Activated T-cell treated with anti-CD3 and anti-CD28 coated beads, Interleukin-2, amount 50 U/mL, for 1 hour (primary cell): ENCODE data around the gene GRAP.
"Not testable (repeated sequence)": the region's sequence is repeated elsewhere in the genome, so short reads cannot be mapped to it uniquely, and the experiment has no call there.

Experiments
- DNase-seq: peaks from one replicate; pipeline ENCODE4 v3.0.0-alpha.2; 2020

Gene GRAP

DNA sequence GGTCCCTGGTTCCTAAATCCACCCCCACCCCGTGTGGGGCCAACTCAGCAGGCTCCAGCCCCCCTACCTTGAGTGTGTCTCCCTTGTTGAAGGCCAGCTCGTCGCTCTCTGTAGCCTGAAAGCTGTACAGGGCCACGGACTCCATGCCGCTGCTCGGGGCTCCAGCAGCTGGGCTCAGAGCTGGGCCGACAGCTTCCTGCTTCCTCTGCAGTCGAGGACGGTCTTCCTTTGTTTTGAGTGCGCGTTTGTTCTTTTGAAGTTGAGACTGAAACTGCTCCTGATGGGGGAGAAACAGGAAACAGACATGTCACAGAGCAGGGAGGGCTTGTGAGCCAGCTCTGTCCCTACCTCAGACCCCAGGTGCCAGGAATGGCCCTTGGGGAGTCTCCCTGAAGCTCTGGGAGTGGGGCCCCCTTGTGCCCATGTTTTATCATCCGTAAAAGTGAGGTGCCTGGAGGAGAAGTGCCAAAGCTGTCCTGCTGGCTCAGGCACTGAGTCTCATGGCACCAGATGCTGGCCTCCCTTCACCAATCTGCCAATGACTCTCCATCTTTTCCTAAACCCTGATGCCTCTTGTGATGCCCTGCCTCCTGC is at the start of gene GRAP:
Gene GRAP (minus strand): TSS at position 176 of the 594 bp plus-strand sequence. CDS start 31 bp downstream, at position 145.
- DNase-seq = not testable (repeated sequence)

DNA sequence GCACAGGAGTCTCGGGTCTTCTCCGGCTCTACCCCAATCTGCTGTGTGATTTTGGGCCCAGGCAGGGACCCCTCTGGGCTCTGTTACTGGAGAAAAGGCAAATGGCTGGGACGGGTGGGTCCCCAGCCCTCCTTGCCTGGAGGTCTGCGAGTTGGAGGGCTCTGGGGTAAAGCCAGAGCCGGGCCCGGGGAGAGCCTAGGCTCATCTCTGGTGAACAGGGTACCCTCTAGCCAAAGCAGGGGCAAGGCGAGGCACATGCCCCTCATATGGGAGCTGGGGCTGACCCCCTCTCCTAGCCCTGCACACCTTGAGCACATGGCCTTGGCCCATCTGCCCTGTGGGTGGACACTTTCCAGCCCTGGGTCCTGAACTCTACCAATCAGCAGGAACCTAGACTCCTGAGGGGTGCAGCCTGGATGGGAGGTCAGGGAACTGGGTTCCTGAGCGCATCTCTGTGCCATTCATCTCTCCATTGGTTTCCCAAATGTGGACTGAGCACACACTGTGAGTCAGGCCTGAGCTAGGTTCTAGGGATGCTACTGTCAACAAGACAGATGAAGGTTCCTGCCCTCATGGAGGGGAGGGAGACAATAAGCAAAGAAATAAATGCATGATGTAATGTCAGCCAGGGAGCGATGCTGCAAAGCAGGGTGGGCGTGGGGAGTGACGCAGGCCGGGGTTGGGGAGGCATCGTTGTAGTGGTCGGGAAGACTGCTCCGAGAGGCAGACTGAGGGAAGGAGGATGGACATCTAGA is 47.1 kb upstream of the GRAP start:
- not testable (repeated sequence) for DNase-seq

DNA sequence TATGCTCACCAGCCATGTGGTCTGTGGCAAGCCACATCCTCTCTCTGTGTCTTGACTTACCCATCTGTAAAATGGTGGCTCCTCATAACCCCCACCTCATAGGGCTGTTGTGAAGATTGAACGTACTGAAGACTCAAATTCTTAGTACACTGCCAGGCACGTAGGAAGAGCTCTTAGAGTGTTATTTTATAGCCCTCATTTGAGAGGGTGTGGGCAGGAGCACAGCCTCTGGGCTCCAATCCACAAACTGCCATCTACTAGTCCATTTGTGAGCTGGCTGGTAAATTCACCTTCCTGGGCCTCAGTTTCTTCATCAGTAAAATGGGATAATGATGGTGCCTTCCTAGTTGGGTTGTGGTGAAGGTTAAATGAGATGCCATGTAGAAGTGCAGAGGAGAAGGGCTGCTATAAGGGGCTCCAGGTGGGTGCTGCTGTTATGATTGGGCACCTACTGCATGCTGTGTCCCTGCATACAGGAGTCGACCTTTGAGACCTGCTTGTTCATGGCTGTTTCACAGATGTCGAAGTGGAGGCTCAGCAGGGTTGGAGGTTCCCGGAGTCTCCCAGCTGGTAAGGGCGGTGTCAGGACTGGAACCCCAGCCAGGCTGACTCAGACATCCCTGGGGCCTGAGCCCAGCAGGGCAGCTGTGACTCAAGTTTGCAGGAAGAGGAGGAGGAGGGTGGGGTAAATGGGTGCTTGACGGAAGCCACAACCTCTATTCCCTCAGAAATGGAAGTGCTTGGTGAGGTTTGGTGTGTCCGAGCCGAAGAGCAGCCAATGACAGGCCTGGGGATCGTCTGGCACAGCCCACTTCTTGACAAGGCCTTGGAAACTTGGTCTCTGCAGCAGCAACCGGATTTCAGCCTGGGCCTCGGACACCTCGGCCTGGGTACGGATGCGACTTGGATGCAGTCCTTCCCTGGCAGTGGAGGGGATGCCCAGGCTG is 46.3 kb upstream of the GRAP start:
- DNase-seq = not testable (repeated sequence)

DNA sequence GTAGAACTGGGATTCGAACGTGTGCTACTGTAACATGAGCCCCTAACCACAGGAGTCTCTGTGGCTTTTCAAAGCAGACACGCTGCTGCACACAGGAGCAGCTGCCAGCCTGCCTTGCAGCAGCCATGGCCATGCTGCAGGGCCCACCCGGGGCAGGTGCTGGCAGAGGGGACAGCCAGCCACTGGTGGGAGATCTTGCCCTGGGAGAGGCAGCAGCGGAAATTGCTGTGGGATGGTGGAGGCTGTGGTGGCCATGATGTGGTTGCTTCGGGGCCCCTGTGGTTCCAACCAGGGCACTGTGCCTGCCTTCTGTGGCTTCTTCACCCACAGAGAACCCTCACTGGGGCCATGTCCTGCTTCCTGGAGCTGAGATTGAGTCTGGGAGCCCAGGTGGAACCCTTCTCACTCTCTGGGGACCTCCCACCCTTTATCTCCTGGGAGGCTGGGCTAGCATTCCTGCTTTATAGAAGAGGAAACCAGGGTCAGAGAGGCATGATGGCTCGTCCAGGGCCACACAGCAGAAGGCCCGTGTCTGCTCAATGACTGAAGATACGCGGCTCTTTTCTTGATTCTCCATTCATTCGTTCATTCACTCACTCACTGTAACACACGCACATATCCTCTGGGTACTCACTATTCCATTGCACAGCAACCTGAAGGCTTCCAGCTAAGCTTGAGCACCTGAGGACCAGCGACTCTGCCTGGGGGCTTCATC is 43.5 kb upstream of the GRAP start:
- not testable (repeated sequence) for DNase-seq

DNA sequence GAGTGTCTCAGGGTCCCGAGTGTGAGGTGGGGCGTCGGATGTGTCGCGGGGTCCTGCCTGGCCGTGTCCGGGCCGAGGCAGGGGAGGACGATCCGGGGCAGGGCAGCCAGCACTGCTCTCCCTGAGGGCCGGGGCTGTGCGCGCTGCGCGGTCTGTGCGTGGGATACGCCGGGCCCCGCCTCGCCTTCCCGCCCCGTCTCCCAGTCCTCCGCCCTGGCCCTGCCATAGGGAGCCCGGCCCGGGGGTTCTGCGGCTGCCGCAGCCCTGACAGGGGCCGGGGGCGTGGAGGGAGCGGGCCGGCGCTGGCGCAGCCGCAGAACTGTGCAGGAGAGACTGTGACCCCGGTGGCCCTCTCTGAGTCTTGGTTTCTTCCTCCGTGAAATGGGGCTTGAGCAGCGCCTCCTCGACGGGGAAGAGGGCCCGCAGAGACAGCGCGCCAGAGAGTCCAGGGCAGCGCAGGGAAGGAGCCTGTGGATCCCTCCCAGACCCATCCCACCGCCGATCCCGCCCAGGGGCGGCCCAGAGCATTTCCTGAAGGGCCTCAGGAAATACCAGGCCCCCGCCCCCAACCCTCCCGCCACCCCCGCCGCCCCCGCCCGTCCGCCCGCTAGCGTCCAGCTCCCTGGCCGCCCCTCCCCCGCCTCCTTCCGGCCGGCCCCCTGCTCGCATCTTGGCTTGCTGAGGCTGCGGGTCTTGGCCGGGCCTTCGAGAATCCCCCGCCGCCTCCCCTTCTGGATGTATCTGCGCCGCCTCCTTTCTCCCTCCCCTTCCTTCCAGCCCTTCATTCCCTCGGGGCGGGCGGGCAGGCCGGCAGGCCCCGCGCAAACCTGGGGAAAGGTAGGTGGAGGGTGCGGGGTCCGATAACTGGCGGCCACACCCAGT is 42.3 kb upstream of the GRAP start:
- not testable (repeated sequence) for DNase-seq

DNA sequence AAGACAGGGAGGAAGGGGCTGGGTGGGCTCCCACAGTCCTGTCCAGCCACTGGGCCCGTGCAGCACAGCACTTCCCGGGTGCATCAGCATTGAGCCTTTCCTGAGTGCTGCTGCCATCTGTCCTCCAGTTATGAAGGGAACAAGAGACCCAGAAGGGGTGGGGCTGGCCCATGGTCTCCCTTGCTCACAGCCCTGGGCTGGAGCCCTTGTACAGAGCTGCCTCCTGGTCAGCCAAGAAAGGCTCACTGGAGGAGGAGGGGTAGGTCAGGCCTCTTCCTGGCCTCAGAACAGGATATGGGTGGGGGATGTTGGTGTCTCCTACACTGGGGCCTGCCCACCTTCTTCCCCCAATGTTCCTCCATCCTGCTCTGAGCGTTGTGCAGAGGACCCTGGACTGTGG is 30.6 kb upstream of the GRAP start:
- DNase-seq = not testable (repeated sequence)

DNA sequence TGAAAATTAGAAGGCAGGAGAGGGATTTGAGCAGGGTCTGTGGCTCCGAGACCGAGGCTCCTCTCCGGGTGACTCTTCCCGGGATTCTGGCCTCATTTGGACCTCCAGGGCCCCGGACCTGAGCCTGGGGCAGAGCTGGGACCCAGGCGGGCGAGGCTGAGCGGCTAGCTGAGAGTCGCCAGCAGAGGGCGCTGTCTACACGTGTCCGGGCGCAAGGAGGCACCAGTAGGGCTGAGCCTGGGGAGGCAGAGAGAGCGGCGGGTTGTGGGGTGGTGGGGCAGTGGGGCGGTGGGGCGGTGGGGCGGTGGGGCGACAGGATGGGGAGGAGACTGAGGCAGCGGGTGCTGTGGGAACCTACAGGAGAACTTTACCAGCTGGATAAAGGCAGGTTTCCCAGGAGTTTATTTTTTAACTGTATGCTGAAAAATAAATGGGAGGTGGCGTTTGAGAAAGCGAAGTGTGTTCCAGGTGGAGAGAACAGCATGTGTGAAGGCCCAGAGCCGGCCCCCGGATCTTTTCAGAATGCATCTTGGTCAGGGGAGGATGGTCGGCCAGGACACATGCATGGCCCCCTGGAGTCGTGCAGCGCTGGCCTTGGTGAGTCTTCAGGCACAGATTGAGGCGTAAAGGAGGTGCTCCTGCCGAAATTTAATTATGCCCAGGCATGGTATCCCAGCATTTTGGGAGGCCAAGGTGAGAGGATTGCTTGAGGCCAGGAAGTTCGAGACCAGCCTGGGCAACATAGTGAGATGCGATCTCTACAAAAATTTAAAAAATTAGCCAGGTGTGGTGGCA is 29.8 kb upstream of the GRAP start:
- DNase-seq = not testable (repeated sequence)

DNA sequence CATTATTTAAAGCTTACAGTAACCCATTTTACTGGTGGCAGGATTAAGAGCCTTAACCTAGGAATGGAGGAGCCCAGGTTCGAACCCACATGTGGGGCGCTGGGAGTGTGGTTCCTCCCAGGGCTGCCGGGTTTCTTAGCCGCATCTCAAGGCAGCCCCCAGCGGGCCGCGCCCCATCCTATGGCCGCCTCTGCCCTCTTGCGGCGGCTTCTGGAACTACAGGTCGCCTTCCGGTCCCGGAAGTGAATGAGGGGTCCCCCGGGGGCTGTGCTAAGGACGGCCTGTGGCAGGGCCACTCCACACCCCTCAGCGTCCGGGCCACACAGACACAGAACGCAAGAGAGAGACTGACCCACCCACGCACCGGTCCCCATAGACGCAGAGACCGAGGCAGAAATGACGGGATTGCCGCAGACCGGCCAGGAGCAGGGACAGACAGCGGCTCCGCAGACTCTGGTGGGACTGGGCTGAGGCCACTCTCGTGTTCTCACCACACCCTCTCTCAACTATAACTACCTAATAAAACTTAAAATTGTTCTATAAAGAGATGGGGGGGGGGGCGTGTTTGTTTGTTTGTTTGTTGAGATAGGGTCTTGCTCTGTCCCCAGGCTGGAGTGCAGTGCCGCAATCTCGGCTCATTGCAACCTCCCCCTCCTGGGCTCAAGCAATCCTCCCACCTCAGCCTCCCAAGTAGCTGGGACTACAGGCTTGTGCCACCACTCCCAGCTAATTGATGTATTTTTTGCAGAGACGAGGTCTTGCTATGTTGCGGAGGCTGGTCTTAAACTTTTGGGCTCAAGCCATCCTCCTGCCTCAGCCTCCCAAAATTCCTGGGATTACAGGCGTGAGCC is 23.8 kb upstream of the GRAP start:
- DNase-seq = not testable (repeated sequence)

DNA sequence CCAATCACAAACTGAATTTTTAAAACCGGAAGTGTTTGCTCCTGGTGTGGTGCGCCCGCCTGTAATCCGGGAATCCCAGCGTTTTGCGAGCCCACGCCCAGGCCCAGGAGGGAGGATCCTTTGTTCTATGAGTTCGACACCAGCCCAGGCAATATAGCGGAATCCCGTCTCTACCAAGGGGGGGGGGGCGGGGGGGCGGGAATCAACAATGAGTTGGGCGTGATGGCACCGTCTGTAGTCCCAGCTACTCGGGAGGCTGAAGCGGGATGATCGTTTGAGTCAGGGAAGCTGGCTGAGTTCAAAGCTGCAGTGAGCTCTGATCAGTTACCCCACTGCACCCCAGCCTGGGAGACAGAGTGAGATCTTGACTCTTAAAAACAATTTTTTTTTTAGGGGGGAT is 17.6 kb upstream of the GRAP start:
- DNase-seq = not testable (repeated sequence)

DNA sequence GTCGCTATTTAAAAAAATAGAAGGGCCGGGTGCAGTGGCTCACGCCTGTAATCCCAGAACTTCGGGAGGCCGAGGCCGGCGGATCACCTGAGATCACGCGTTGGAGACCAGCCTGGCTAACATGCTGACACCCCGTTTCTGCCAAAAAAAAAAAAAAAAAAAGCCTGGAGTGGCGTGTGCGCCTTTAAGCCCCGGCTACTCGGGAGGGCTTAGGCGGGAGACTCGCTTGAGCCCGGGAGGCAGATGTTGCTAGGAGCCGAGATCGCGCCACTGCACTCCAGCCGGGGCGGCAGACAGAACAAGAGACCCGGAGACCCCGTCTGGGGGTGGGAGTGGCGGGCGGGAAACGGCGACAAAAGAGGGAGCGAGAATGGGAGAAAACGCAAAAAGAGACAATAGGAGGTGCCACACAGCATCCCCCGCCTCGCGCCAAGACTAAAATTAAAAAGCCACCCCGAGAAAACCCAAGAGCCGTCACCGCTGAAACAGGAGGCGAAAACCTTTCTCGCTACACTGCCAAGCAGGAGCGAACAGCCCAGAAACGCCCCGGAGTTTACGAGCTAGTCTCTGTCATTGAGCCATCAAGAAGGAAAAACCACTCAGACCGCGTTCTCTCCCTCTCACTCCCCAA is 16.7 kb upstream of the GRAP start:
- peak; percentile 70 for DNase-seq

DNA sequence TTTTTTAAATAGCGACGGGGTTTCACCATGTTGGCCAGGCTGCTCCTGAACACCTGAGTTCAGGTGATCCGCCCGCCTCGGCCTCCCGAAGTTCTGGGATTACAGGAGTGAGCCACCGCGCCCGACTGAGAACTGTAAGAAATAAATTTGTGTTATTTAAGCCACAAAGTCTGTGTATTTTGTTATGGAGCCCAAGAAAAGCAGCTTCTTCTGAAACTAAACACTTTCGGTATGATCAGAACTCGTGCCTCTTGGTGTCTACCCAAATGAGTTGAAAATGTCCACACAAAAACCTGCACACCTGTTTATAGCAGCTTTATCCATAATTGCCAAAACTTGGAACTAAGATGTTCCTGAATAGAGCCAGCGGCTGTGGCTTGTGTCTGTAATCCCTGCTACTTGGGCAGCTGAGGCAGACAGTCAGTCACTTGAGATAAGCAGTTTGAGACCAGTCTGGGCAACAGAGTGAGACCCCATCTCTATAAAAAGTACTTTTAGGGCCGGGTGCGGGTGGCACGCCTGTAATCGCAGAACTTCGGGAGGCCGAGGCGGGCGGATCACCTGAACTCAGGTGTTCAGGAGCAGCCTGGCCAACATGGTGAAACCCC is 16.1 kb upstream of the GRAP start:
- DNase-seq = not testable (repeated sequence)

DNA sequence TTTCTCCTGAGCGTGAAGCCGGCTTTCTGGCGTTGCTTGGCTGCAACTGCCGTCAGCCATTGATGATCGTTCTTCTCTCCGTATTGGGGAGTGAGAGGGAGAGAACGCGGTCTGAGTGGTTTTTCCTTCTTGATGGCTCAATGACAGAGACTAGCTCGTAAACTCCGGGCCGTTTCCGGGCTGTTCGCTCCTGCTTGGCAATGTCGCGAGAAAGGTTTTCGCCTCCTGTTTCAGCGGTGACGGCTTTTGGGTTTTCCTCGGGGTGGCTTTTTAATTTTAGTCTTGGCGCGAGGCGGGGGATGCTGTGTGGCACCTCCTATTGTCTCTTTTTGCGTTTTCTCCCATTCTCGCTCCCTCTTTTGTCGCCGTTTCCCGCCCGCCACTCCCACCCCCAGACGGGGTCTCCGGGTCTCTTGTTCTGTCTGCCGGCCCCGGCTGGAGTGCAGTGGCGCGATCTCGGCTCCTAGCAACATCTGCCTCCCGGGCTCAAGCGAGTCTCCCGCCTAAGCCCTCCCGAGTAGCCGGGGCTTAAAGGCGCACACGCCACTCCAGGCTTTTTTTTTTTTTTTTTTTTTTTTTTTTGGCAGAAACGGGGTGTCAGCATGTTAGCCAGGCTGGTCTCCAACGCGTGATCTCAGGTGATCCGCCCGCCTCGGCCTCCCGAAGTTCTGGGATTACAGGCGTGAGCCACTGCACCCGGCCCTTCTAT is 15.4 kb upstream of the GRAP start:
- peak; percentile 80 for DNase-seq

DNA sequence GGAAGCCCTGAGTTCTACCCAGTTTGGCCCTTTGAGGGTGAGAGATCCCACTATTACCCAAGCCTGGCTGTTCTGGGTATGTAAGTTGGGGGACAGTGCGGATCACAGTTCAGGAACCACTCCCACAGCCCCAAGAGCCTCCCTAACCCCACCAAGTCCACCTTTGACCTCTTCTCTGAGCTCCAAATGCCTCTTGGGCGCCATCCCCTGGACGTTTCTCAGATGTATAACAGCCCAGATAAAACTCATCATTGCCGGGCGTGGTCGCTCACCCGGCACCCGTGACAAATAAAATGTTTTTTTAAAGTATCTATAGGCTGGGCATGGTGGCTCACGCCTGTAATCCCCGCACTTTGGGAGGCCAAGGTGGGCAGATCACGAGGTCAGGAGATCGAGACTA is 8.7 kb upstream of the GRAP start:
- DNase-seq = not testable (repeated sequence)

DNA sequence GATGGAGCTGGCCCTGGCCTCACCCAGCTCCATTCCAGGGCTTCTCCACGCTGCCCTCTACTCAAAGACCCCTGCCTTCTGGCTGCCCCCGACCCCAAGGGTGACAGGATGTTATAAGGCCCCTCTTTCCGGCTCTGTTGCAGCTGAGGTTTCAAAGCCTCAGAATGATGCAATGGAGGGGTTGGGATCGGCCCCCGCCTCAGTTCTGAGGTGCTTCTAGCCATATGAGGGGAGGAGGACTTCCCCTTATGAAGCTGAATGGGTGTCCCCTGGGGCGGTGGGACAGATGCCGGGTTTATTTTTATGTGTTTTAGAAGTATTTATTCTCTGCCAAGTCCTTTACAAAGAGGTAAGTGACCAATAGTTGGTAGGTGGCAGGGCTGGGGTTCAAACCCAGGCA is 2.1 kb upstream of the GRAP start:
- not testable (repeated sequence) for DNase-seq

DNA sequence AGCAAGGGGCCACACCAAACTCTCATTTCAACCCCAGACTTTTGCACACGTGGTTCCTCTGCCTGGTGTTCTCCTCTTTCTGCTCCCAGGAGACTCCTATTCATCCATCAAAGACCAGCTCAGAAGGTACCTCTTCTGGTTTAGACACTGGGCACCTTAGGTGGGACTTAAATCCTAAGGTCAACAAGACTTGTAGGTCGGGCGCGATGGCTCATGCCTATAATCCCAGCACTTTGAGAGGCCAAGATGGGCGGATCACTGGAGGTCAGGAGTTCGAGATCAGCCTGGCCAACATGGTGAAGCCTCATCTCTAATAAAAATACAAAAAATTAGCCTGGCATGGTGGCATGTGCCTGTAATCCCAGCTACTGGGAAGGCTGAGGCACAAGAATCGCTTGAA is 753 bp upstream of the GRAP start:
- not testable (repeated sequence) for DNase-seq

DNA sequence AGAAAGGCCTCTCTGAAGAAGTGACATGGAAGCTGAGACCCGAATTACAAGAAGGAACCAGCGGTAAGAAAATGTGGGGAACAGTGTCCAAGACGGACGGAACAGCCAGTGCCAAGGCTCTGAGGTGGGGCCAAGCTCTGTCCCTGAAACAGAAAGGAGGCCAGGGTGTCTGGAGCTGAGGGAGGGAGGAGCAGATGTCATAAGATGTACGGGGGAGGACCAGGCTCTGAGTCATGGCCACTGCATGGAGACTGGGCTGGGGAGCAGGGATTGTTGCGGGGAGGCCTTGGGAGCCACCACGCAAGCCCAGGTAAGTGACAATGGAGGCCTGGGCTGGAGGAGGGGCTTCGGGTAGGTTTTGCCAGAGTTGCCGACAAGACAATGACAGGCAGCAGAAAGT is 2.1 kb downstream of the GRAP start:
- not testable (repeated sequence) for DNase-seq

DNA sequence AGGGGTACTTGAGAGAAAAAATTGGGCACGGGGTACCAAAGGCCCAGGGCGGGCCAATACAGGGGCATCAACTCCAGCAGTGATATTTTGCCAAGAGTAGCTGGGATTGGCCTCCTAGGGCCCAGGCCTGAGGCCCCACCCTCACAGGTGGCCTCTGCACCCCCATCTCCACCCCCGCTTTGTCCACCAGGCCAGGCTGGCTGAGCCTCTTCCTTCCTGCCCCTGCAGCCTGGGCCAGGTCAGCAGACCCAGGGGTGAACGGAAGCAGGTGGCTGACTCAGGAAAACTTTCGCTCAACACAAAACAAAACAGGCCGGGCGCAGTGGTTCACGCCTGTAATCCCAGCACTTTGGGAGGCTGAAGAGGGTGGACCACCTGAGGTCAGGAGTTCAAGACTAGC is 3.7 kb downstream of the GRAP start:
- DNase-seq = not testable (repeated sequence)

DNA sequence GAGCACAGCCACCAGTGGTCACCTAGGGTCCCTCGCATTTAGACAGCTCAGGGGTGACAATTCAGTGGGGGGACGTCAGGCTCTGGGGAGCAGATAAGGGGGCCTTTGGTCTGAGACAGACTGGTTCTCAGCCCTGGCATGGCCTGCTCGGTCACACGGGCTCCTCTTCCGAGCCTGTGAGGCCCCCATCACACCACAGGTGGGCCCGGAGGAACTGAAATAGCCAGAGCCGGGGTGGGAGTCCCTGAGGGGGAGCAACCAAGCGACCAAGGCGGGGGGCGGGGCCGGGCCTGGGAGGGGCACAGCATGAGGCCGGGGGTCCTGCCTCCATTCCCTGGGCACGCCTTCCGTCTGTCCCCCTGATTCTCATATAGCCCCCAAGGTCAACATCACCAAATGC is 4.4 kb downstream of the GRAP start:
- not testable (repeated sequence) for DNase-seq
